DMS53 treated with DMSO at 0.1 percent for 48 hours (cell line): ENCODE measurements around the gene SOX2.

Experiments
- DNase-seq: peaks from one replicate; lab custom pipeline; 2025; ENCODE audit not compliant: unreplicated experiment; lab: John Stamatoyannopoulos, UW

The SOX2 gene

DNA sequence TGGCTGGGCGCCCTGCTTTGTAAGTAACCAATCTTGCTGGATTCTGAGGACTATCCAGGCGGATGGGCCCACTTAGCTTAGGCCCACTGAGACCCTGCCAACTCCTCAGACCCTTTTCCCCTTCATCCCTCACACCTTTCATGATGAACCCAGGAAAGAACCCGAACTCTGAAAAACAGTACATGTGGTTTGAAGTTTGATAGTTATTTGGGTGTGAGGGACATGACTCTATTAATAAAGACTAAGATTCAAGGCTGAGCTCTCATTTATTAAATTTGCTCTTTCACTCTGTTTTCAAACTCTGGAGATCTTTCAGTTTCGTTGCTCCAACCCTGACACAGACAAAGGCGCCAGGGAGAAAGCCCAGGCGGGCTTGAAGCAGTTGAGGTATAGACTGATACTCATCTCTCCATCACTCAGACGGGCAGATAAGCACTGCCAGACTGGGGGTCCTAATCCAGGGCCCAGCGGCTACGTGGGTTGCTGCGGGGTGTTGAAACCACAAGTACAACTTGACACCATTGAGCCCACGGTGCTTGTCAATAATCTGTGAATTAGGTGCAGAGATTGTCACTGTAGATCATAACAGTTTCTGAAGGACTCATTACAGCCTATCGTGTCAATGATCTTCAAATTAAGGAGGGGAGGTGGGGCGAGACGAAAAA lies 7.2 kb upstream of the SOX2 start:
- DNase-seq: no peak

DNA sequence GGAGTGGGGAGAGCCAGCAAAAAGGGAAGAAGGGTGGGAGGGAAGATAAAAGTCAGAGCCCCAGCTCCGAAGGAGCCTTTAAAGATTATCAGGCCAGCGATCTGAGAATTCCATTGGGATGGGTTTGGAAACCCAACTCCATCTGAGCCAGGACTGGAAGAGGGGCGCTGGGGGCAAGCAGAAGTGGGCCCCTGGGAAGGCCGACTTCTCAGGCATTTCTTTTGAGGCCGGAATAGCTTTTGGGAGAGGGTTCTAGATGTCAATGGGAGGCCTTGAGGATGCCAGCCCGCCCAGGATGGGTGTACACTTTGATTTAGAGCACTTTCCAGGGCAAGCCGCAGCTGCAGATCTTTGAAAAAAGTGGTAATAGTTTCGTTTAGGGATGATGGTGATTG lies 6.6 kb upstream of the SOX2 start:
- DNase-seq: no peak

DNA sequence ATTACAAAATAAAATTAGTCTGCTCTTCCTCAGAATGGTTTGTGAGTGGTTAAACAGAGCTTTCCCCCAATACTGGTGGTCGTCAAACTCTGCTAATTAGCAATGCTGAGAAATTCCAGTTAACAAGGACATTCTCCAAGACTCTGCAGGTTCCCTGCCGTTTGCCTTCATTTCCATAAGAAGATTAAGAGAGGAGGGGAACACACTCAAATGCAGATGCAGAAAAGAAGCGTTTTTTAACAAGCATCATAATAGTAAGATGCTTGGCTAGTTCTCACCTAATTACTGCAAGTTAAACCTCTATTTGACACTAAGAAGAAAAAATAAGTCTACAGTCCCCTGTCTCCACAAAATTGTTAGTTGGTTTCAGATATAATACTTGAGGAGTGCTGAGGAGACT lies 3.7 kb upstream of the SOX2 start:
- no peak for DNase-seq

DNA sequence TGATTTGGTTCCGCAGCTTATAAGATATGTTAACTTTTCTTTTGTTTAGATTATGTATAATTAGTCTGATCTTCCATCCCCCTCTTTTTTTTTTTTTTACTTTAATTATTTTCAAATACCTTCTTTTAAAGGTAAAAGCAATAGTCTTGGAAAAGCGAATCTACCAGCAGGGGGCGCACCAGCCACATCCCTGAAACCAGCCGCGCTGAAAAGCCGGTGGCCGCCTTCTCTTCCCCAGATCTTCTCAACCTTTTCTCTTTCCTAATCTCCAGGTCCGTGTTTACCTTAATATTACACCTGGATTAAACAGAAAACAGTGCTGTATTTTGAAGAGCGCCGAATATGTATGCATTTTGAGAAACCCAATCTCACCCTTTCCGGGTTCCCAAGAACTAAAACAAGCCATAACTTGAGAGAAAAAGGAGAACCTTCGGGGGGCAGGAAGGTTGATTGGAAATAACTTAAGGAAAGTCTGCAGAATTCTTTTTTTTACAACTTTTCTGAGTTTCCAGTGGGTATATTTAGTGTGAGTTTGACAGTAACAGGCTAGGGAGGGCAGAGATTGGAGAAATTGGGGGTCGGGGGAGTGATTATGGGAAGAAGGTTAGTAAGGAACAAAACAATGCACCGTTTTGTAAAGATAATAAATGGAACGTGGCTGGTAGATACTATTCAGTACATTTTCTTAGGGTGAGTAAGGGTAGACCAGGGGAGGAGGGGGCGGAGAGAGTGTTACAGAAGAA lies 2.0 kb upstream of the SOX2 start:
- DNase-seq: peak; percentile 37

DNA sequence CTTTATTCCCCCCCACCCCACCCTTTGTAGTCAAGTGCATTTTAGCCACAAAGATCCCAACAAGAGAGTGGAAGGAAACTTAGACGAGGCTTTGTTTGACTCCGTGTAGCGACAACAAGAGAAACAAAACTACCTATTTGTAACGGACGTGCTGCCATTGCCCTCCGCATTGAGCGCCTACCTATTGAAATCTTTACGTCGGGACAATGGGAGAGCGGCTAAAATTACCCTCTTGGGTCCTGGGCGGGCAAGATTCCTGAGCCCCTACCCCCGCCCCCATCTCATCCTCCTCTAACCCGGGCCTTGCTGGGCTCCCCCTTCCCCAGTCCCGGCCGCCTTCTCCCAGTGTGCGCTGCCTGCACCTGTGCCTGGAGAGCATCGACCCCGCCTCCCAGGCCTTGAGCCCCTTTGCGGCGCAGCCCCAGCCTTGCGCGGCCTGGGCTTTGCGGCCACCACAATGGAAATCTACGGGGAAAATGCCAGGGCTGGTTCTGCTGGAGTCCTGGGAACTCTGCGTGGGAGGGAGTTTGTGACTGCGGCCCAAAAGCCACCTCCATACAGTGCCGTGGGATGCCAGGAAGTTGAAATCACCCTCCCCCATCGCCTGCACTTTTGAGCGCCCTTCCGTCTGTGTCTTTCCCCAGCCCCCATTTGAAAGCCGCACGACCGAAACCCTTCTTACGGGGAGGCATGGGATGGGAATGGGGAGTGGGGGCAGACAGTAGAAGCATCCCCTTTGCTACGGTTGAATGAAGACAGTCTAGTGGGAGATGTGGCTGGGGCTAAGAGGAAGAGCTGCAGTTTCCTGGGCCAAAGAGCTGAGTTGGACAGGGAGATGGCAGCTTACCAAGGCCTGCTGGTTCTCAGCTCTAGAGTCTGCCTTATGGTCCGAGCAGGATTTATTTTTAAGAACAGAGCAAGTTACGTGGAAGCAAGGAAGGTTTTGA lies 1.1 kb upstream of the SOX2 start:
- peak; percentile 17 for DNase-seq

DNA sequence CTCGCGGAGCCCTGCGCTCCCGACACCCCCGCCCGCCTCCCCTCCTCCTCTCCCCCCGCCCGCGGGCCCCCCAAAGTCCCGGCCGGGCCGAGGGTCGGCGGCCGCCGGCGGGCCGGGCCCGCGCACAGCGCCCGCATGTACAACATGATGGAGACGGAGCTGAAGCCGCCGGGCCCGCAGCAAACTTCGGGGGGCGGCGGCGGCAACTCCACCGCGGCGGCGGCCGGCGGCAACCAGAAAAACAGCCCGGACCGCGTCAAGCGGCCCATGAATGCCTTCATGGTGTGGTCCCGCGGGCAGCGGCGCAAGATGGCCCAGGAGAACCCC lies 464 bp downstream of the SOX2 start:
- no peak for DNase-seq

DNA sequence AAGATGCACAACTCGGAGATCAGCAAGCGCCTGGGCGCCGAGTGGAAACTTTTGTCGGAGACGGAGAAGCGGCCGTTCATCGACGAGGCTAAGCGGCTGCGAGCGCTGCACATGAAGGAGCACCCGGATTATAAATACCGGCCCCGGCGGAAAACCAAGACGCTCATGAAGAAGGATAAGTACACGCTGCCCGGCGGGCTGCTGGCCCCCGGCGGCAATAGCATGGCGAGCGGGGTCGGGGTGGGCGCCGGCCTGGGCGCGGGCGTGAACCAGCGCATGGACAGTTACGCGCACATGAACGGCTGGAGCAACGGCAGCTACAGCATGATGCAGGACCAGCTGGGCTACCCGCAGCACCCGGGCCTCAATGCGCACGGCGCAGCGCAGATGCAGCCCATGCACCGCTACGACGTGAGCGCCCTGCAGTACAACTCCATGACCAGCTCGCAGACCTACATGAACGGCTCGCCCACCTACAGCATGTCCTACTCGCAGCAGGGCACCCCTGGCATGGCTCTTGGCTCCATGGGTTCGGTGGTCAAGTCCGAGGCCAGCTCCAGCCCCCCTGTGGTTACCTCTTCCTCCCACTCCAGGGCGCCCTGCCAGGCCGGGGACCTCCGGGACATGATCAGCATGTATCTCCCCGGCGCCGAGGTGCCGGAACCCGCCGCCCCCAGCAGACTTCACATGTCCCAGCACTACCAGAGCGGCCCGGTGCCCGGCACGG lies 991 bp downstream of the SOX2 start:
- no peak for DNase-seq

DNA sequence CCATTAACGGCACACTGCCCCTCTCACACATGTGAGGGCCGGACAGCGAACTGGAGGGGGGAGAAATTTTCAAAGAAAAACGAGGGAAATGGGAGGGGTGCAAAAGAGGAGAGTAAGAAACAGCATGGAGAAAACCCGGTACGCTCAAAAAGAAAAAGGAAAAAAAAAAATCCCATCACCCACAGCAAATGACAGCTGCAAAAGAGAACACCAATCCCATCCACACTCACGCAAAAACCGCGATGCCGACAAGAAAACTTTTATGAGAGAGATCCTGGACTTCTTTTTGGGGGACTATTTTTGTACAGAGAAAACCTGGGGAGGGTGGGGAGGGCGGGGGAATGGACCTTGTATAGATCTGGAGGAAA lies 1.5 kb downstream of the SOX2 start:
- no peak for DNase-seq

DNA sequence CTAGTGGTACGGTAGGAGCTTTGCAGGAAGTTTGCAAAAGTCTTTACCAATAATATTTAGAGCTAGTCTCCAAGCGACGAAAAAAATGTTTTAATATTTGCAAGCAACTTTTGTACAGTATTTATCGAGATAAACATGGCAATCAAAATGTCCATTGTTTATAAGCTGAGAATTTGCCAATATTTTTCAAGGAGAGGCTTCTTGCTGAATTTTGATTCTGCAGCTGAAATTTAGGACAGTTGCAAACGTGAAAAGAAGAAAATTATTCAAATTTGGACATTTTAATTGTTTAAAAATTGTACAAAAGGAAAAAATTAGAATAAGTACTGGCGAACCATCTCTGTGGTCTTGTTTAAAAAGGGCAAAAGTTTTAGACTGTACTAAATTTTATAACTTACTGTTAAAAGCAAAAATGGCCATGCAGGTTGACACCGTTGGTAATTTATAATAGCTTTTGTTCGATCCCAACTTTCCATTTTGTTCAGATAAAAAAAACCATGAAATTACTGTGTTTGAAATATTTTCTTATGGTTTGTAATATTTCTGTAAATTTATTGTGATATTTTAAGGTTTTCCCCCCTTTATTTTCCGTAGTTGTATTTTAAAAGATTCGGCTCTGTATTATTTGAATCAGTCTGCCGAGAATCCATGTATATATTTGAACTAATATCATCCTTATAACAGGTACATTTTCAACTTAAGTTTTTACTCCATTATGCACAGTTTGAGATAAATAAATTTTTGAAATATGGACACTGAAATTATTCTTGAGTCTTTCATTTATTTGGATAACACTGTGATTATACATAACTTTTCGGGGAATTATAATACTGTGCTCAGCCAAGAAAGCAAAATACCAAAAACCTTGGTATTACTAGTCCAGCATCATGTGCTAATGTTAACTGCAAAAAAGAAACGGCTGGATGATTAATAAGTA lies 2.2 kb downstream of the SOX2 start:
- no peak for DNase-seq

DNA sequence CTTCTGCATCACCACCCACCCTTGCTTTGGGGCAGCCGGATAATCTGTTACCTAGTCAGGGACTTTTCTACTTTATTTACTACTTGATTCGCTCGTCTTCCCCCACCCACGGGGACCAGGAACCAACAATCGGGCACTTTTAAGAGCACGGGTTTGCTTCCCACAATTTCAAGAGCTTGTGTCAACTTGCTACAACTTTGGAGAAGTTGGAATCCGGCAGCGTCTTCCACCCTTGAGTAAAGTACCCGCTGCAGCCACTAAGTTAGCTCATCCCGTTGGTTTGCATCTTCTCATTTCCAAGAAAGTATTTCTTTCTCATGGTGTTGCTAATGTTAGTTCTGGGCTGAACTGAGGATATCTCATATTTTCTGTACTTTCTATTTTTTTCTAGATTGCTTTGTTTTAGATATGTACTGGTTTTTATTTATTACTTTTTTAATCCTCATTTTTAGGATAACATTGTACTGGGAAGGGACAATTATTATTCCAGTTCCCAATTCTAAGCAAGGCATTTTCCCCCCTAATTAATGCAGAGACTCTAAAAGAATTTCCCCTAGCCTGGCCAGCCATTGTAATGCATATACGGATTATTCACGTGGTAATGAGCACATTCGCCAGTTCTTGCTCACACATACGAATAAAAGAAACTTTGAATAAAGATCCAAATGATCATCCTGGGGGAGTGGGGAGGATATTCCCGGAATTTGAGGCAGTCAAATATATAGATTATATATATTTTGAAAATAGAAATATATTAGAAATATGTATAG lies 4.0 kb downstream of the SOX2 start:
- peak; percentile 31 for DNase-seq

DNA sequence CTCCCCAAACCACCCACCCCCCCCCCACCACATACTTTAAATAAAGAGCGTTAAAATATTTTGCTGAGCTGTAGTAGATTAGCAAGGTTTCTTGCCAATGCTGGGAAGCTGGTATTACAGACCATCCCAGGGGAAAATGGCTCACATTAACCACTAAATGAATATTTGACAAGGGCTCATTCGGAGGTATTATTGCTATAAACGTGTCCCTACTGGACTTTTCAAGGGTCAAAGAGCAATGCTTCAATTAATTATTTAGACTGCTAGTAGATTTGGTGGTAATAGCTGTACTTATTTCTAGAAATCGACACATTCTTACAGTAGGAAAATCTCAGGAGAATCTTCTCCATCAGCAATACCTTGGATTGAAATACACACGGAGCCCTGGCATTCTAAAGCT lies 5.2 kb downstream of the SOX2 start:
- no peak for DNase-seq

DNA sequence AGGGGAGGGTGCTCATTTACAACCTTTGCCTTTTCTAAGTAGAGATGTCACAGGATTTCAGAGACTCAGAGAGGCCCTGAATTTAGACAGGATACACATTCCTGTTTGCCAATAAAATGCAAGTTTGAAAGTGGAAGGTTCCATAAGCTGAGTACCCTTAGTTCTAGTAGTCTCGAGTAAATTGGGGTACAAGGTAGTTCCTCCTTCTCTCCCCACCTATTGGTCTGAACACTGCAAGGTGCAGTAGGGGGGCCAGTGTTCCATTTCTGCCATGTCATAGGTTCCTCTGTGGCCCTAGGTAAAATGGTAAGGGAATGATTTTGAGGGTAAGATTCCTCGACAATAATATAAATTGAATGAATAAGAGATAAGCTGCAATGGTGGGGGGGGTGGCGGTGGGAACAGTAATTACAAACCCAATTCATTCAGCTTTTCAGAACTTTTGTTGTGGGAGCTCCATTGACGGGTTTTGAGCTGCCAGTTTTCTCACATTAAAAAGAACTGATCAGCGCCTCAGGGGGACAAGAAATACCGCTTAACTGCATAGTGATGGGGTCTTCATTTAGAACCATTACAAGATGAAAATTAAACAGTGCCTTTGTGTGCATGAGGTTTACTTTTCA lies 5.9 kb downstream of the SOX2 start:
- DNase-seq: no peak

DNA sequence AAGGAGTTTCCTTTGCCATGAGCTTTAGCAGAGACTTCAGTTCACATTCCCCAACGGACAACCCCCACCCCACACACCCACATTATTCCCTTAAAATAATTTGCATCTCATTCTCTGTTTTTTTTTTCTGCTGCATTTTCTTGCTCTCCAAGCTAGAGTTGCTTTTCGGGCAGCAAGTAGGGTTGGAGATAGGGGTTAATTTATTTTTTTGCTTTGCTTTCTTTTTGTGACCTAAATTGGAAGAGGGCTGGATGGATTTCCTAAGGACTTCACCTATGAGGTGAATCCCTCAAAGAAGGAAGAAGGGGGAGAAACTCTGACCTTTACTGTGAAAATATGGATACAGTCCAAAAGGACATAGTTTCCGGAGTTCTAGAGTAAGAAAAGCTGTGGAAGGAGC lies 6.6 kb downstream of the SOX2 start:
- no peak for DNase-seq

DNA sequence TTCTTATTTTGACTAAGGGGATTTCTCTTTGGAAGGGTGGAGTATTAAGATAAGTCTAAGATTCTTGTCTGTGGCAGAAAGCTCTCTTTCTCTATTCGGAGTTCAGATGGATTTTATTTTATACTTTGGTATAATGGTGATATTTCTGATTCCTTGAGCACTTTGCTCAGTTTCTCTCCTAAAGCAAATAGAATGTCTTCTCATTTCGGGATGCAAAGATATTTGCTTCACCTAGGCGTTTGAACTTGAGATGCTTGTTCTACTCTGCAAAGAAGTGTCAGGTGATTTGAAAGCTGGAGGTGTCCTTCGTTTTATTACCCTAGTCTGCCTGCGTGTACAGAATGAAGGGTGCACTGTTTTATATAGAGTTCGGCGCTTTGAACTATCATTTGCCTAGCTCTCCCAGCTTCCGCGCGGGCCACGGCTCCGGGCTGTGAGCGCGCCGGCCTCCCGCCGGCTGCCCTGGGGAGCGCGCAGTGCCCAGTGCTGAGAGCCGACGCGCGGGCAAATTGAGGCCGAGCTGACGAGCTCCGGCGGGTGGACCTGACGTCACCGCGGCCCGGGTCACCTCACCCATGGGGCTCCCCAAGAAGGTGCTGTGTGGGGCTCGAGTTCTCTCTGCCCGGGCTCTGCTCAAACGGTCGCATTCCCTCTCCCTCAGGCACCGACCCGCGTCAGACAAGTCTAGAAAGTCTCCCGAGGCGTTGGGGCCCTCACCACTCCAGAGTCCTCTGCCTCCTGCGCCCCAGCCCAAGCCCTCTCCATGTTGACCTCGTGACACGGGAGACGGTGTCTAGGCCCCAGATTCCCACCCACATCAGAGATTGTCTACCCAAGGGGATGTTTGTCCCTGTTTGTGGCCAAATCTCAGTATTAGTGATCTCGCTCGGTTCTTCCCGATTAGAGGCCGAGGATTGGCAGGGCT lies 7.5 kb downstream of the SOX2 start:
- DNase-seq: peak; percentile 41

DNA sequence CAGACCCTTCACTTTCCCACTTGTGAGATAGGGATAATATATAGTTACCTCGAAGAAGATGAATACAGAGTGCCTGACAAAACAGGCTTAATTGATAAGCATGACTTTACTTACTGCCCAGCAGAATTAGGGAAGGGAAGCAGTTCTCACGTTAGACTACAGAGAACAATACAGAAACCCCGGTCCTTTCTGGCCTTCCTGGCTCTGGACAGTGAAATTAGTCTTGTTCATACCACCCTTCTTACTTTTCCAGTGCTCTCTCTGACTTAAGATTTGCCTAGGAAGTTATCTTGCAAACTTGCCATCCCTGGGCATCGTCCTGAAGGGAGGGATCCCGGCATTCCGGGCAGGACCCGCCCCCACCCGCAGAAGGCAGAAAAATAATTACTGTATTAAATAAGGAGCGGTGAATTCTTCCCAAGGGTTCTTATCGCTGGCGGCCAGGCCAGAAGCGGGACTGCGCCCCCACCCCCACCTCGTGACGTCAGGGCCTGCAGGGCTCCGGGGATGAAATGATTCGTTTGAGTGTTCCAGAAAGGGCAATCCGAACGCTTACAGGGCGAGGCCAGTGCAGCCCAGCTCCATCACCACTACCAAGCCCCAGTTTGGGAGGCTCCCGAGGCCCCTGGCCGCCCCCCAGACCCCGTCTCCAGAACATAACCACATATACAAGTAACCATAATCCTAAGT lies 8.4 kb downstream of the SOX2 start:
- no peak for DNase-seq

DNA sequence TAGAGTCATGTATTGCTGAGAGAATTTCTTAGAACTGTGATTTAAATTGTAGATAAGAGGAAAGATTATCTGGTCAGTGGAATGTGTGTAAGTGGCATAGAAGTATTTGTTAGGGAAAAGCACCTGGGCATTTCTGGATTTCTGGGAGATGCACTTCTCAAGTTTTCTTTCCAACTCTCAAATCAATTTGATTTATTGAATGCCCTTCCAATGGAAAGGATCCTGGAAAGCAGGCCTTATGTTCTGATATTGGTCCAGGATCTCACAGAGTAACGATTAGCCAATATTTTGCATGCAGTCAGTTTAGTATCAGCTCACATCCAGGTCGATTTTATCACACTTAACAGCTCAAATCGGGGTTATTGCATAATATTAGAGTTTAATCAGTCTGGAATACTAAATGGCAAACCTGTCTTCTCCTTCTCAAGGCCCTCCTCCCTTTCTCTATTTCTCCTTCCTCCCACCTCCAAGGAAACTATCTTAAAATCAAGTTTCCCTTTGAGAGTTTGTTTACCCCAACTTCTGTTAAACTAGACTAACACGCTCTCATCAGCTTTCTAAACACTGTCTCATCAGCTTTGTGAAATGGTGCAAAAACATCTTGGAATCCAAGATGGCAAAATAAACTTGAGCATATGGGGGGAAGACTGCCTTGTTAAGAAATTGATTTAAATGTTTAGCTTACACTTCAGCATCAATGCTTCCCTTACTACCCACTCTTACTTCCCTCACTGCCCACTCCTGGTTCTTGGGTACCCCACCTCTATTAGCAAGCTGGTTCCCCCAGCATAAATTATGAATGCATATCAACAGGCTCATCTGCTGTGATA lies 9.5 kb downstream of the SOX2 start:
- no peak for DNase-seq

DNA sequence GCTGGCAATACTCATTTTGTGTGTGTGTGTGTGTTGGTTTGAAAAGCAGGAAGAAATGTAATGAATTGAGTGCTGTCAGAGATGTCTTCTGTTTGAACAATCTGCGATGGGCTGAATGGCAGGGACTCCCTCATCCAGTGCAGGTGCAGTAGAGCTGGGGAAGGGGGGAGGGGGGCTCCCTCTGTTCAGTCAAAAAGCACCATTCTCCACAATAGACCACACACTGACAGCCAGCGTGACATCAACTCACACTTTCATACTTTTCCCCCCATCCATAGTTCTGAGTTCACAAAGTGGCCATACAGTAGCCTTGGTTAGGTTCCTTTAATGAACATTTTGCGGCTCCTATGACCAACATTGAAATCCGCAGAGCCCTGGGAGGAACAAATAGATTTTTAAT lies 10.4 kb downstream of the SOX2 start:
- no peak for DNase-seq
